ENCODE data around the gene ARHGEF6.
A peak's percentile ranks its signal among the peaks of the same experiment; 100 is the strongest.

Gene ARHGEF6

GRCh38 chrX:136780763-136781162, at the start of gene ARHGEF6:
Gene ARHGEF6 (minus strand): TSS chrX:136780932. CDS start chrX:136780882, 50 bp downstream.
- Histone ChIP-seq H3K9ac (ENCODE audit: low read depth, low read length, poor library complexity, severe bottlenecking) (peak within 1 kb of the TSS; percentile 97), H3K9me2 (replicated peaks; ENCODE audit: low read depth, low read length) (no peaks in the 10 kb centered on the region), H3K4me1 (ENCODE audit: insufficient read depth, low read length, poor library complexity, severe bottlenecking) (peaks cover 35% of the 10 kb centered on the region), H3F3A (ENCODE audit: low read depth) (no peaks in the 10 kb centered on the region), H3K4me2 (ENCODE audit: low read depth, low read length, poor library complexity, severe bottlenecking) (peak within 1 kb of the TSS; percentile 96), H2AFZ (ENCODE audit: low read length) (peak within 1 kb of the TSS; percentile 66; the same call in 1 of the 2 replicates), H3K4me3 (ENCODE audit: low read length, poor library complexity, severe bottlenecking) (peak within 1 kb of the TSS; percentile 89), H3K79me2 (ENCODE audit: insufficient read depth, low read length) (peaks cover 44% of the 10 kb centered on the region), H3K9me3 (ENCODE audit: insufficient read depth, low read depth, low read length) (no peaks in the 10 kb centered on the region), H3K36me3 (ENCODE audit: insufficient read depth, low read length) (no peaks in the 10 kb centered on the region), H4K20me1 (ENCODE audit: insufficient read depth, low read length, poor library complexity, severe bottlenecking) (peaks cover 4% of the 10 kb centered on the region), H3K27me3 (ENCODE audit: insufficient read depth, low read length, poor library complexity, severe bottlenecking) (no peaks in the 10 kb centered on the region)
- TF ChIP-seq EZH2phosphoT487 (IDR thresholded peaks at IDR 0.05; ENCODE audit: borderline replicate concordance) (no peak), CTCF (conservative IDR thresholded peaks at IDR 0.05; ENCODE audit: low read length) (no peak)

- Histone ChIP-seq H3K9me2 (replicated peaks; ENCODE audit: low read depth, low read length) (no peaks in the 10 kb centered on the region), H3K4me1 (ENCODE audit: insufficient read depth, low read length, poor library complexity, severe bottlenecking) (peaks cover 8% of the 10 kb centered on the region), H4K20me1 (ENCODE audit: insufficient read depth, low read length, poor library complexity, severe bottlenecking) (no peaks in the 10 kb centered on the region), H3K4me3 (ENCODE audit: low read length, poor library complexity, severe bottlenecking) (no peak overlapping the region), H3F3A (ENCODE audit: low read depth) (no peaks in the 10 kb centered on the region), H3K79me2 (ENCODE audit: insufficient read depth, low read length) (no peaks in the 10 kb centered on the region), H3K36me3 (ENCODE audit: insufficient read depth, low read length) (no peaks in the 10 kb centered on the region), H3K4me2 (ENCODE audit: low read depth, low read length, poor library complexity, severe bottlenecking) (no peak overlapping the region), H3K9ac (ENCODE audit: low read depth, low read length, poor library complexity, severe bottlenecking) (no peak overlapping the region), H2AFZ (ENCODE audit: low read length) (no peak overlapping the region), H3K27me3 (ENCODE audit: insufficient read depth, low read length, poor library complexity, severe bottlenecking) (no peaks in the 10 kb centered on the region), H3K9me3 (ENCODE audit: insufficient read depth, low read depth, low read length) (no peaks in the 10 kb centered on the region)
- TF ChIP-seq CTCF (conservative IDR thresholded peaks at IDR 0.05; ENCODE audit: low read length) (no peak), EZH2phosphoT487 (IDR thresholded peaks at IDR 0.05; ENCODE audit: borderline replicate concordance) (no peak)
These were observed 48.7 kb upstream of the ARHGEF6 start for GRCh38 chrX:136829413-136829812.

GRCh38 chrX:136828830-136829229, 48.1 kb upstream of the ARHGEF6 start:
- H3K27me3 ChIP-seq (ENCODE audit: insufficient read depth, low read length, poor library complexity, severe bottlenecking): no peaks in the 10 kb centered on the region
- H3F3A ChIP-seq (ENCODE audit: low read depth): no peaks in the 10 kb centered on the region
- no peak for TF ChIP-seq CTCF (conservative IDR thresholded peaks at IDR 0.05; ENCODE audit: low read length)
- TF ChIP-seq EZH2phosphoT487 (IDR thresholded peaks at IDR 0.05; ENCODE audit: borderline replicate concordance): no peak
- no peaks in the 10 kb centered on the region for H3K79me2 ChIP-seq (ENCODE audit: insufficient read depth, low read length)
- no peaks in the 10 kb centered on the region for H3K9me2 ChIP-seq (replicated peaks; ENCODE audit: low read depth, low read length)
- H3K4me2 ChIP-seq (ENCODE audit: low read depth, low read length, poor library complexity, severe bottlenecking): no peak overlapping the region
- no peak overlapping the region for H3K4me3 ChIP-seq (ENCODE audit: low read length, poor library complexity, severe bottlenecking)
- no peak overlapping the region for H2AFZ ChIP-seq (ENCODE audit: low read length)
- H3K36me3 ChIP-seq (ENCODE audit: insufficient read depth, low read length): no peaks in the 10 kb centered on the region
- peaks cover 8% of the 10 kb centered on the region for H3K4me1 ChIP-seq (ENCODE audit: insufficient read depth, low read length, poor library complexity, severe bottlenecking)
- no peaks in the 10 kb centered on the region for H3K9me3 ChIP-seq (ENCODE audit: insufficient read depth, low read depth, low read length)
- no peak overlapping the region for H3K9ac ChIP-seq (ENCODE audit: low read depth, low read length, poor library complexity, severe bottlenecking)
- H4K20me1 ChIP-seq (ENCODE audit: insufficient read depth, low read length, poor library complexity, severe bottlenecking): no peaks in the 10 kb centered on the region

All from Loucy (cell line).